Measurements from ENCODE around the gene PPM1H.

The PPM1H gene

GRCh38 chr12:62848418-62848817 lies 86.5 kb downstream of the PPM1H start:
- no peak for TF ChIP-seq CTCF (conservative IDR thresholded peaks at IDR 0.05; ENCODE audit: low read depth)
- no peak for DNase-seq (ENCODE audit: low spot score)
- ChIA-PET POLR2A (ENCODE audit: low non-redundant PET) (no interaction called here), CTCF (interaction anchor here (0.7 to 1.1 kb wide), 2 partner anchors 10 to 49 kb away, joined by 3 to 4 read pairs; no protein-coding TSS in a partner anchor)
- no peak overlapping the region for H3K27ac ChIP-seq

GRCh38 chr12:62847709-62848108 lies 87.2 kb downstream of the PPM1H start:
- no peak for TF ChIP-seq CTCF (conservative IDR thresholded peaks at IDR 0.05; ENCODE audit: low read depth)
- ChIA-PET POLR2A (ENCODE audit: low non-redundant PET) (no interaction called here), CTCF (interaction anchor here (1.1 kb wide), 1 partner anchor 48 kb away, joined by 4 read pairs; no protein-coding TSS in a partner anchor)
- no peak for DNase-seq (ENCODE audit: low spot score)
- H3K27ac ChIP-seq = no peak overlapping the region

GRCh38 chr12:62846491-62846890 lies 88.5 kb downstream of the PPM1H start:
- DNase-seq (ENCODE audit: low spot score) = no peak
- CTCF ChIA-PET = interaction anchor here (0.6 kb wide), 1 partner anchor 195 kb away, joined by 3 read pairs; no protein-coding TSS in a partner anchor
- no peak overlapping the region for H3K27ac ChIP-seq
- TF ChIP-seq CTCF (conservative IDR thresholded peaks at IDR 0.05; ENCODE audit: low read depth) = no peak
- POLR2A ChIA-PET (ENCODE audit: low non-redundant PET) = no interaction called here

- DNase-seq (ENCODE audit: low spot score) = no peak
- no peak overlapping the region for H3K27ac ChIP-seq
- ChIA-PET CTCF (no interaction called here), POLR2A (ENCODE audit: low non-redundant PET) (no interaction called here)
- TF ChIP-seq CTCF (conservative IDR thresholded peaks at IDR 0.05; ENCODE audit: low read depth) = no peak
Measured at GRCh38 chr12:62844915-62845314, 90.0 kb downstream of the PPM1H start.

GRCh38 chr12:62843716-62844115 lies 91.2 kb downstream of the PPM1H start:
- TF ChIP-seq CTCF (conservative IDR thresholded peaks at IDR 0.05; ENCODE audit: low read depth) = no peak
- DNase-seq (ENCODE audit: low spot score) = no peak
- ChIA-PET CTCF (no interaction called here), POLR2A (ENCODE audit: low non-redundant PET) (no interaction called here)
- H3K27ac ChIP-seq = no peak overlapping the region

- no peak for TF ChIP-seq CTCF (conservative IDR thresholded peaks at IDR 0.05; ENCODE audit: low read depth)
- CTCF ChIA-PET = no interaction called here
- DNase-seq (ENCODE audit: low spot score) = no peak
- H3K27ac ChIP-seq = no peak overlapping the region
- POLR2A ChIA-PET (ENCODE audit: low non-redundant PET) = no interaction called here
Measured at GRCh38 chr12:62841846-62842245, 93.1 kb downstream of the PPM1H start.

- POLR2A ChIA-PET (ENCODE audit: low non-redundant PET) = no interaction called here
- no peak for TF ChIP-seq CTCF (conservative IDR thresholded peaks at IDR 0.05; ENCODE audit: low read depth)
- DNase-seq (ENCODE audit: low spot score) = no peak
- CTCF ChIA-PET = interaction anchor here (0.8 kb wide), 1 partner anchor 43 kb away, joined by 3 read pairs; no protein-coding TSS in a partner anchor
- no peak overlapping the region for H3K27ac ChIP-seq
Measured at GRCh38 chr12:62840806-62841205, 94.1 kb downstream of the PPM1H start.

All from RWPE1 (cell line).